ENCODE results near the gene TIPIN. TPM values are rescaled to one million over a fixed set of nuclear protein-coding genes. Genes with fewer than 3 reads are reported as not detected.

Gene TIPIN
- polyA plus RNA-seq = 10.3 TPM
- long read RNA-seq, donor 1, partial matches to known transcripts = 0 of 3 reads
- long read RNA-seq, donor 1, other reads (novel, unspliced or antisense) = 0 of 3 reads
- long read RNA-seq, donor 2, partial matches to known transcripts = 0 of 2 reads
- long read RNA-seq, donor 2, other reads (novel, unspliced or antisense) = 0 of 2 reads
- long read RNA-seq, donor 3 = 0 reads
- long read RNA-seq, donor 4 = 0 reads
- long read RNA-seq, donor 5, partial matches to known transcripts = 0 of 2 reads
- long read RNA-seq, donor 5, other reads (novel, unspliced or antisense) = 0 of 2 reads
- long read RNA-seq, donor 6, partial matches to known transcripts = 0 of 1 reads
- long read RNA-seq, donor 6, other reads (novel, unspliced or antisense) = 0 of 1 reads
- long read RNA-seq, donor 7, partial matches to known transcripts = 0 of 1 reads
- long read RNA-seq, donor 7, other reads (novel, unspliced or antisense) = 0 of 1 reads
- long read RNA-seq, donor 8, partial matches to known transcripts = 0 of 4 reads
- long read RNA-seq, donor 8, other reads (novel, unspliced or antisense) = 0 of 4 reads
- long read RNA-seq, donor 9, partial matches to known transcripts = 0 of 1 reads
- long read RNA-seq, donor 9, other reads (novel, unspliced or antisense) = 0 of 1 reads
- long read RNA-seq, donor 10 = 0 reads
- long read RNA-seq, donor 11, partial matches to known transcripts = 0 of 1 reads
- long read RNA-seq, donor 11, other reads (novel, unspliced or antisense) = 0 of 1 reads

- no peaks in the 10 kb centered on the region for H3K27me3 ChIP-seq (ENCODE audit: control insufficient read depth, insufficient read depth, low read length)
- WGBS (ENCODE audit: insufficient coverage, low lambda C conversion rate) = 45% methylated on average over 3 of the region's 51 CpGs
- H3K4me3 ChIP-seq (ENCODE audit: low read length) = peak within 1 kb of the TSS; percentile 67
- DNase-seq = peak; percentile 95 to 96
- H3K4me1 ChIP-seq (ENCODE audit: control insufficient read depth, insufficient read depth, low read length) = peaks cover 12% of the 10 kb centered on the region
- H3K9me3 ChIP-seq (ENCODE audit: control insufficient read depth, low read depth, low read length) = no peaks in the 10 kb centered on the region
- H3K27ac ChIP-seq (ENCODE audit: low read length) = peak within 1 kb of the TSS; percentile 62
- H3K36me3 ChIP-seq (ENCODE audit: control insufficient read depth, insufficient read depth, low read length) = peaks cover 2% of the 10 kb centered on the region
Observed at GRCh38 chr15:66356359-66357236, at the start of gene TIPIN. TIPIN (minus strand) TSS chr15:66356685; CDS start chr15:66352947, 3,738 bp downstream.

DNA sequence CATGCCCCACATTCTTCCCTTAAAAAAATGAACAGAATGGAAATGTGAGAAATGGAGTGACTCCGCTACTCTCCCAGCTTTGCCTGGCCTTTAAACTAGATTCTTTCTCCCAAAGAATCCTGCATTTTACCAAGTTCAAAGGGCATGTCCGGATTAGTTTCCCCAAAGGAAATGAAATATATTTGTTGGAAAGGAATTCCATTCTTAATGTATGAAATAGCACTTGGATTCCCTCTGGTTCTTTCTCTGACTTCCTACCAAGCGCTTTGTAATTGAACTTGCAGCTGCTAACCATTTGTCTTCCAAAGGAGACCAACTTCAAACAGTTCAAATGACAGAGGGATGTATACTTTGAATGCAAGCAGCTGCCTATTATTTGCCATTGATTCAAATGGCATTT is 49.1 kb upstream of the TIPIN start:
- Histone ChIP-seq H3K36me3 (ENCODE audit: control insufficient read depth, insufficient read depth, low read length) (no peaks in the 10 kb centered on the region), H3K27ac (ENCODE audit: low read length) (no peak overlapping the region), H3K27me3 (ENCODE audit: control insufficient read depth, insufficient read depth, low read length) (no peaks in the 10 kb centered on the region), H3K4me1 (ENCODE audit: control insufficient read depth, insufficient read depth, low read length) (no peaks in the 10 kb centered on the region), H3K4me3 (ENCODE audit: low read length) (no peak overlapping the region), H3K9me3 (ENCODE audit: control insufficient read depth, low read depth, low read length) (no peaks in the 10 kb centered on the region)
- WGBS (ENCODE audit: insufficient coverage, low lambda C conversion rate) = 100% methylated on average over 1 of the region's 3 CpGs
- no peak for DNase-seq

- DNase-seq = no peak
- no peaks in the 10 kb centered on the region for H3K27me3 ChIP-seq (ENCODE audit: control insufficient read depth, insufficient read depth, low read length)
- no peaks in the 10 kb centered on the region for H3K9me3 ChIP-seq (ENCODE audit: control insufficient read depth, low read depth, low read length)
- no peak overlapping the region for H3K4me3 ChIP-seq (ENCODE audit: low read length)
- WGBS (ENCODE audit: insufficient coverage, low lambda C conversion rate) = 83% methylated on average over 1 of the region's 2 CpGs
- H3K27ac ChIP-seq (ENCODE audit: low read length) = no peak overlapping the region
- no peaks in the 10 kb centered on the region for H3K36me3 ChIP-seq (ENCODE audit: control insufficient read depth, insufficient read depth, low read length)
- no peaks in the 10 kb centered on the region for H3K4me1 ChIP-seq (ENCODE audit: control insufficient read depth, insufficient read depth, low read length)
Observed at GRCh38 chr15:66405007-66405406, 48.5 kb upstream of the TIPIN start.

DNA sequence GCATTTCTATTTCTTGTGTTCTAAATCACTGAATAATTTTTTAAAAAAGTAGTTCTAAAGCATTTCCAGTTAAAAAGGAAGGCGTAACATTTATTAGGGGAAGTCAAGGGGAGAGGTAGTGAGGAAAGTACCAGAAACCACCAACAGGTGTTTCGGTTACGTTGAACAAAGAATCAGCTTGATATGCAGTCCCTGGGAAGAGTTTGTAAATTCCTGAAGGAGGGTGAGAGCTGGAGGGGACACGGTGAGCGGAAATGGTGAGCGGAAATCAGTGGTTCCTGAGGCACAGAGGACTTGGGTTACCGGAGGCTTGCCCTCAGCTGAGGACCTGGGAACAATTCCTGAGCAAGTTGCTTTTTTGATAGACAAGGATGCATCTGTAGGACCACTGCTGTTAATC is 48.0 kb upstream of the TIPIN start:
- Histone ChIP-seq H3K27me3 (ENCODE audit: control insufficient read depth, insufficient read depth, low read length) (no peaks in the 10 kb centered on the region), H3K4me1 (ENCODE audit: control insufficient read depth, insufficient read depth, low read length) (no peaks in the 10 kb centered on the region), H3K9me3 (ENCODE audit: control insufficient read depth, low read depth, low read length) (no peaks in the 10 kb centered on the region), H3K36me3 (ENCODE audit: control insufficient read depth, insufficient read depth, low read length) (no peaks in the 10 kb centered on the region), H3K27ac (ENCODE audit: low read length) (no peak overlapping the region), H3K4me3 (ENCODE audit: low read length) (no peak overlapping the region)
- DNase-seq = no peak
- 87% methylated on average over 6 of the region's 7 CpGs for WGBS (ENCODE audit: insufficient coverage, low lambda C conversion rate)

GRCh38 chr15:66404122-66404521 is 47.6 kb upstream of the TIPIN start:
- Histone ChIP-seq H3K4me1 (ENCODE audit: control insufficient read depth, insufficient read depth, low read length) (no peaks in the 10 kb centered on the region), H3K27me3 (ENCODE audit: control insufficient read depth, insufficient read depth, low read length) (no peaks in the 10 kb centered on the region), H3K27ac (ENCODE audit: low read length) (no peak overlapping the region), H3K36me3 (ENCODE audit: control insufficient read depth, insufficient read depth, low read length) (no peaks in the 10 kb centered on the region), H3K4me3 (ENCODE audit: low read length) (no peak overlapping the region), H3K9me3 (ENCODE audit: control insufficient read depth, low read depth, low read length) (no peaks in the 10 kb centered on the region)
- 100% methylated on average over 1 of the region's 8 CpGs for WGBS (ENCODE audit: insufficient coverage, low lambda C conversion rate)
- DNase-seq = no peak

DNA sequence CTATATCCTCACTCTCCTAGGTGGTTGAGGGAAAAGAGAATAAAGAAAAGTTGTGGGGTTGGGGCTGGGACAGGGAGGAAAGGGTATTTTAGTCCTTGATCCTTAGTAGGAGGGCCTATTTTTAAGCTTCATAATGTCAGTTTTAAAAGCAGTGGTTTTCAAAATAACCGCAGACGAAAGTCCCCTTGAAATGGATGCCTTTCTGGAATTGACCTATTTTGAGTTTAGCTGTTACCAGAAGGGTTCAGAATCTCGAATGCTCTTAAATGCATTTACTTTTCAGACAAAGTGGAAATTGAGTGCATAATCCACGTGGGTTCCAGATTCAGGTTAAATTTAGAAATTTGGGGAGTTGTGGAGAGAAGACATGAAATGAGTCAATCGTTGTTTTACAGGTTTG is 46.8 kb upstream of the TIPIN start:
- no peaks in the 10 kb centered on the region for H3K27me3 ChIP-seq (ENCODE audit: control insufficient read depth, insufficient read depth, low read length)
- H3K36me3 ChIP-seq (ENCODE audit: control insufficient read depth, insufficient read depth, low read length) = no peaks in the 10 kb centered on the region
- no peak overlapping the region for H3K4me3 ChIP-seq (ENCODE audit: low read length)
- no peak overlapping the region for H3K27ac ChIP-seq (ENCODE audit: low read length)
- no peaks in the 10 kb centered on the region for H3K4me1 ChIP-seq (ENCODE audit: control insufficient read depth, insufficient read depth, low read length)
- no peaks in the 10 kb centered on the region for H3K9me3 ChIP-seq (ENCODE audit: control insufficient read depth, low read depth, low read length)
- DNase-seq = no peak
- WGBS (ENCODE audit: insufficient coverage, low lambda C conversion rate) = 100% methylated on average over 1 of the region's 5 CpGs

DNA sequence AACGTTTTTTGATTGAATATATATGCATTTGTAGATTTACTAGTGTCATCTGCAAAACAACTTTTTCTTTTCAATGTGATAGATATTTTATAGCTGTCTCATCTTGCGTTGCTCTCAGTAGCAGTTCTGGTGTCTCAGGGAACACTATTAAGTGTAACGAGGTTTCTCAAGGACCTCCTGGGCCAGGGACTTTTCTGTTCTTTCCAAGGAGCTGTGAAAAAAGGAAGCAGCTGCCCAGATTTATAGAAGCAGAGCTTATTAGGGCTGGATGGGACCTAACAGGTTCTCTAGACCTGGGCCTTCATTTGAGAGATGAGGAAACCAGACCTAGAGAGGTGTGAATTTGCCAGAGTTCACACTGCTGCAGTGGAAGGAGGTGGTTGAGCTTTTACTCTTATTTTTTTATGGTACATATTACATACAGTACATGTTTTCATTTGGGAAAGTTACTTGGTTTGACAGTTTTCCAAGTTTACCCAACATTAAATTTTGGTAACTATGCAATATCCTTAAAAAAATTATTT is 46.3 kb upstream of the TIPIN start:
- no peak overlapping the region for H3K27ac ChIP-seq (ENCODE audit: low read length)
- WGBS (ENCODE audit: insufficient coverage, low lambda C conversion rate) = 86% methylated on average over 1 of the region's 3 CpGs
- no peak overlapping the region for H3K4me3 ChIP-seq (ENCODE audit: low read length)
- H3K9me3 ChIP-seq (ENCODE audit: control insufficient read depth, low read depth, low read length) = no peaks in the 10 kb centered on the region
- no peak for DNase-seq
- H3K27me3 ChIP-seq (ENCODE audit: control insufficient read depth, insufficient read depth, low read length) = no peaks in the 10 kb centered on the region
- no peaks in the 10 kb centered on the region for H3K36me3 ChIP-seq (ENCODE audit: control insufficient read depth, insufficient read depth, low read length)
- H3K4me1 ChIP-seq (ENCODE audit: control insufficient read depth, insufficient read depth, low read length) = no peaks in the 10 kb centered on the region

GRCh38 chr15:66401130-66402021 is 44.9 kb upstream of the TIPIN start:
- no peak for DNase-seq
- Histone ChIP-seq H3K4me1 (ENCODE audit: control insufficient read depth, insufficient read depth, low read length) (no peaks in the 10 kb centered on the region), H3K27ac (ENCODE audit: low read length) (no peak overlapping the region), H3K27me3 (ENCODE audit: control insufficient read depth, insufficient read depth, low read length) (no peaks in the 10 kb centered on the region), H3K4me3 (ENCODE audit: low read length) (no peak overlapping the region), H3K36me3 (ENCODE audit: control insufficient read depth, insufficient read depth, low read length) (no peaks in the 10 kb centered on the region), H3K9me3 (ENCODE audit: control insufficient read depth, low read depth, low read length) (no peaks in the 10 kb centered on the region)
- 100% methylated on average over 1 of the region's 8 CpGs for WGBS (ENCODE audit: insufficient coverage, low lambda C conversion rate)

GRCh38 chr15:66400351-66400774 is 43.9 kb upstream of the TIPIN start:
- H3K9me3 ChIP-seq (ENCODE audit: control insufficient read depth, low read depth, low read length) = no peaks in the 10 kb centered on the region

More at GRCh38 chr15:66400351-66400774, 43.9 kb upstream of the TIPIN start:
- 100% methylated on average over 2 of the region's 3 CpGs for WGBS (ENCODE audit: insufficient coverage, low lambda C conversion rate)
- Histone ChIP-seq H3K27me3 (ENCODE audit: control insufficient read depth, insufficient read depth, low read length) (no peaks in the 10 kb centered on the region), H3K4me1 (ENCODE audit: control insufficient read depth, insufficient read depth, low read length) (no peaks in the 10 kb centered on the region), H3K27ac (ENCODE audit: low read length) (no peak overlapping the region), H3K4me3 (ENCODE audit: low read length) (no peak overlapping the region), H3K36me3 (ENCODE audit: control insufficient read depth, insufficient read depth, low read length) (no peaks in the 10 kb centered on the region)
- DNase-seq = no peak
